ENCODE data around the gene SYT12. TPM values are rescaled to one million over a fixed set of nuclear protein-coding genes. Genes with fewer than 3 reads are reported as not detected.

SYT12 gene
- total RNA-seq, 1 donor from 2014 or later, result 0.40 TPM

- DNase-seq (ENCODE audit: low spot score in 2 of 2, unreplicated experiment in 2 of 2), result no peak
- Mint-ChIP-seq H3K27me3 (ENCODE audit: low read depth) (no peaks in the 10 kb centered on the region), H3K27ac (no peak overlapping the region), H3K4me1 (peaks cover 12% of the 10 kb centered on the region), H3K4me3 (no peak overlapping the region), H3K9me3 (no peaks in the 10 kb centered on the region), H3K36me3 (no peaks in the 10 kb centered on the region)
- TF ChIP-seq CTCF (IDR thresholded peaks at IDR 0.05; ENCODE audit: unreplicated experiment), result no peak
Measured at GRCh38 chr11:67085617-67086016, 62.7 kb downstream of the SYT12 start.

GRCh38 chr11:67090717-67091116, 67.8 kb downstream of the SYT12 start:
- DNase-seq (ENCODE audit: low spot score in 2 of 2, unreplicated experiment in 2 of 2), result no peak
- no peaks in the 10 kb centered on the region for H3K9me3 Mint-ChIP-seq
- no peaks in the 10 kb centered on the region for H3K27me3 Mint-ChIP-seq (ENCODE audit: low read depth)
- TF ChIP-seq CTCF (IDR thresholded peaks at IDR 0.05; ENCODE audit: unreplicated experiment), result no peak
- no peak overlapping the region for H3K4me3 Mint-ChIP-seq
- no peaks in the 10 kb centered on the region for H3K4me1 Mint-ChIP-seq
- no peak overlapping the region for H3K27ac Mint-ChIP-seq
- H3K36me3 Mint-ChIP-seq, result no peaks in the 10 kb centered on the region

GRCh38 chr11:67095214-67095507, 72.2 kb downstream of the SYT12 start:
- Mint-ChIP-seq H3K27me3 (ENCODE audit: low read depth) (no peaks in the 10 kb centered on the region), H3K4me3 (no peak overlapping the region), H3K9me3 (no peaks in the 10 kb centered on the region), H3K4me1 (no peaks in the 10 kb centered on the region), H3K36me3 (no peaks in the 10 kb centered on the region), H3K27ac (no peak overlapping the region)
- TF ChIP-seq CTCF (IDR thresholded peaks at IDR 0.05; ENCODE audit: unreplicated experiment), result peak; percentile 6
- no peak for DNase-seq (ENCODE audit: low spot score in 2 of 2, unreplicated experiment in 2 of 2)

- no peaks in the 10 kb centered on the region for H3K27me3 Mint-ChIP-seq (ENCODE audit: low read depth)
- H3K27ac Mint-ChIP-seq, result no peak overlapping the region
- H3K9me3 Mint-ChIP-seq, result no peaks in the 10 kb centered on the region
- H3K36me3 Mint-ChIP-seq, result no peaks in the 10 kb centered on the region
- no peak for DNase-seq (ENCODE audit: low spot score in 2 of 2, unreplicated experiment in 2 of 2)
- H3K4me3 Mint-ChIP-seq, result no peak overlapping the region
- no peak for TF ChIP-seq CTCF (IDR thresholded peaks at IDR 0.05; ENCODE audit: unreplicated experiment)
- H3K4me1 Mint-ChIP-seq, result peaks cover 3% of the 10 kb centered on the region
Measured at GRCh38 chr11:67098799-67099429, 76.0 kb downstream of the SYT12 start.

- no peak for DNase-seq (ENCODE audit: low spot score in 2 of 2, unreplicated experiment in 2 of 2)
- peaks cover 4% of the 10 kb centered on the region for H3K4me1 Mint-ChIP-seq
- TF ChIP-seq CTCF (IDR thresholded peaks at IDR 0.05; ENCODE audit: unreplicated experiment), result no peak
- H3K27me3 Mint-ChIP-seq (ENCODE audit: low read depth), result no peaks in the 10 kb centered on the region
- no peak overlapping the region for H3K4me3 Mint-ChIP-seq
- no peak overlapping the region for H3K27ac Mint-ChIP-seq
- H3K36me3 Mint-ChIP-seq, result no peaks in the 10 kb centered on the region
- no peaks in the 10 kb centered on the region for H3K9me3 Mint-ChIP-seq
Measured at GRCh38 chr11:67099831-67100324, 76.9 kb downstream of the SYT12 start.

Small RNAs within 50 kb of the gene (microRNA-seq; reads per million reads assigned to microRNA genes)
- gene MIR6860, result not detected

Other genes with a start within 250 kb of the SYT12 start
- gene RCE1, start 179.7 kb upstream of the SYT12 start, total RNA-seq, result 27.0 to 27.8 TPM (median 27.2 TPM) in 3 replicates
- 26.6 to 28.1 TPM (median 27.5 TPM) in 3 replicates for gene LRFN4, start 166.1 kb upstream of the SYT12 start, total RNA-seq
- 9.5 to 10.0 TPM (median 9.9 TPM) in 3 replicates for gene PC, start 64.8 kb upstream of the SYT12 start, total RNA-seq
- gene C11orf86, start 47.8 kb upstream of the SYT12 start, total RNA-seq, result not detected in 3 replicates
- 19.1 to 20.7 TPM (median 19.5 TPM) in 3 replicates for gene RHOD, start 33.7 kb downstream of the SYT12 start, total RNA-seq
- 135 to 142 TPM (median 138 TPM) in 3 replicates for gene KDM2A, start 96.1 kb downstream of the SYT12 start, total RNA-seq
- gene GRK2, start 243.3 kb downstream of the SYT12 start, total RNA-seq, result 46.4 to 48.4 TPM (median 46.5 TPM) in 3 replicates